SH-SY5Y (cell line): ENCODE measurements around the gene IGSF3.

Experiments
- GATA2 ChIP-seq: IDR thresholded peaks from 2 replicates; pipeline ENCODE4 v1.6.1; 2011; ENCODE audit warnings: mild to moderate bottlenecking, low read depth, low read length
- GATA3 ChIP-seq: IDR thresholded peaks from 2 replicates; pipeline ENCODE4 v1.6.1; 2011; ENCODE audit warnings: low read depth, mild to moderate bottlenecking, low read length, moderate library complexity

Gene IGSF3

DNA sequence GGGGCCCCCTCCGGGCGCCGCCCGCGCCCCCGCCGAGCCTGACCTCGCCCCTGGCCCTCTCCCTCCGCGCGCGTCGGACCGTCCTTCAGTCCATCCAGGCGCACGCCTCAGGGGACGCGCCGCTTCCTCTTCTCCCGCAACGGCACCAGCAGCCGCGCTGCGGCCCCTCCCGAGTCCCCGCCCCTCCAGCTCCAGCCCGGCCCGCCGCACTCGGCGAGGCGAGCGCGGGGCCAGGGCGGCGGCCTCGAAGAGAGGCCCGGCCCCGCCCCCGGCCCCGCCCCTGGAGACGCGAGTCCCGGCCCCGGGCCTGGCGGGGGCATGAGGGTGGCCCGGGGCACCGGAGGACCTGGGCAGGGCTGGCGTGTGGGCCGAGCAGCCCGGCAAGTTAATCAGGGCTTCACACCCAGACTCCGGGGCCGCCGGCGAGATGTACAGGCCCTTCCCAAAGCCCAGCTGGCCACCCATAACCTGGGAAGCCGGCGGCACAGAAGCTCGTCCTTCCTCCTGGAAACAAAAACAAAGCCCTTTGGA, at the start of gene IGSF3:
Gene IGSF3, minus strand, starts transcription at position 159 of the 531 bp plus-strand sequence. CDS start 1,407 bp downstream, outside the sequence.
- TF ChIP-seq GATA2 = no peak
- no peak for TF ChIP-seq GATA3

DNA sequence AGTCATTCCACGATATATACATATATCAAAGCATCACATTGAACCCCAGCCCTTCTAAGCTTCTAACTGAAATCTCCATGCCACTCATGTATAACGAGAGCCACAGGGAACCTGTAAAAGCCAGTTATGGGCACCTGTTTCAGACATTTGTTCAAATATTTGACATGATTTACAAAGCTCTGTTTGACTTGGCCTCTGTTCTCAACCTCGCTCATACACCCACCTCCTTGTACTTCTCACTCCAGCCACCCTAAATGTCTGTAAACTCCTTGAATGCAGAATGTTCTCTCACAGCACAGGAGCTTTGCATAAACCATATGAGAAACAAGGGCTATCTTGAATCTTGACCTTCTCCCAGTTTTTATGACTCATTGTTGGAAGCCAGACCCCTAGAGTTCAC, 49.8 kb upstream of the IGSF3 start:
- TF ChIP-seq GATA2 = no peak
- no peak for TF ChIP-seq GATA3

DNA sequence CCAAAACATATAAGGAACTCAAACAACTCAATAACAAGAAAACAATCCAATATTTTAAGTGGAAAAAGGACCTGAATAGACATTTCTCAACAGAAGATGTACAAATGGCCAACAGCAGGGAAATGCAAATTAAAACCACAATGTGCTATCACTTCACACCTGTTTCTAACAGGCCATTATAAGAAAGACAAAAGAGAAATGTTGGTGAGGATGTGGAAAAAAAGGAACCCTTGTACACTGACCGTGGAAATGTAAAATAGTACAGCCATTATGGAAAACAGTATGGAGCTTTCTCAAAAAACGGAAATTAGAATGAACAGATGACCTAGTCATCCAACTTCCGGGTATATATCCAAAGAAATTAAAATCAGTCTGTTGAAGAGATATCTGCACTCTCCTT, 48.9 kb upstream of the IGSF3 start:
- TF ChIP-seq GATA2 = no peak
- no peak for TF ChIP-seq GATA3

DNA sequence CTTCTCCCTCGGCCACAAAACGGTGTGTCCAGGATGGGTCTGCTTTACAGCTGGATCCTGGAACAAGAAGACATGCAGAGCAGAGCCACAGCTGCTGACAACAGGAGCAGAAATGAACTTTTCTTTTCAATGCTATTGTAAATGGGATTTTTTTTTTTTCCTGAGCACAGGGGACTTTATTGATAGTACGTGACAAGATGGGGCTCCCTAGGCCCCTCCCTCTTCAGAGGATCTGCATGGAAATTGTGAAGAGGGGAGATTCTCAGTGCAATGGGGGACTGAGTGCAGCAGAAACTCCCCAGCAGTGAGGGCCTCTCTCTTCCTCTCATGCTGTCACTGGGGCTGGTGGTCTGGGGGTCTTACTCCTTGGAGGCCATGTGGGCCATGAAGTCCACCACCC, 45.9 kb upstream of the IGSF3 start:
- TF ChIP-seq GATA2 = no peak
- TF ChIP-seq GATA3 = no peak

DNA sequence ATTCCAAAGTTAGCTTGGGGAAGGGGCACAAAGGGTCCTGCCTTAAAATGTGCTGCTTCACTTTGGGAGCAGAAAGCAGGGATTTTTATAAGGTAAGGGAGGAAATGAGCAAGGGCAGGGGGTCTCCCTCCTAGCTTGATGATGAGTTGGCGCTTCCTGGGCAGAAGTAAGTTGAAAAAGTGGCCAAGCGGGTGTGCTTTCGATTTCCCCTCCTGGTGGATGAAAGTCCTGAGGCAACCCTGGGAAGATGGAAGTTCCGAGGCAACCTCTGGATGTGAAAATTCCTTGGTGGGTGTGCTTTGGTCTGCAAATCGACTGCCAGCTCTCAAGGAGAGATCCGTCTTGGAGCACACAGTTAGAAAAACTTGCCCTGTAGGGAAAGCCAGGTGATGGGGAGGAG, 45.0 kb upstream of the IGSF3 start:
- TF ChIP-seq GATA3 (no peak), GATA2 (no peak)

DNA sequence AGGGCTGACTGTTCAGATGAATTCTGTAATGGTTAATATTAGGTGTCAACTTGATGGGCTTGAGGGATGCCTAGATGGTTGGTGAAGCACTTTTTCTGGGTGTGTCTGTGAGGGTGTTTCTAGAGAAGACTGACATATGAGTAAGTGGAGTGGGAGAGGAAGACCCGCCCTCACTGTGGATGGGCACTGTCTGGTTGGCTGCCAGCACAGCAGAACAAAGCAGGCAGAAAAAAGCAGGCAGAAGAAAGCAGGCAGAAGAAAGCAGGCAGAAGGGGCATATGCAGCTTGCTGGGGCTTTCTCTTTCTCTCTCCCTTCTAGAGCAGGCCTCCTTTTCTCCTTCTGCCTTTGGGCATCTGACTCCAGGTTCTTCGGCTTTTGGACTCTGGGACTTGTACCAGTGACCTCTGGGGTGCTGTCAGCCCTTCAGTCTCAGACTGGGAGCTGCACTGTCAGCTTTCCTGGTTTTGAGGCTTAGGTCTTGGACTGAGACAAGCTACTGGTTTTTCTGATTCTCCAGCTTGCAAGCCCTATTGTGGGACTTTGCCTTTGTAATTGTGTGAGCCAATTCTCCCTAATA, 43.8 kb upstream of the IGSF3 start:
- no peak for TF ChIP-seq GATA3
- TF ChIP-seq GATA2 = no peak

DNA sequence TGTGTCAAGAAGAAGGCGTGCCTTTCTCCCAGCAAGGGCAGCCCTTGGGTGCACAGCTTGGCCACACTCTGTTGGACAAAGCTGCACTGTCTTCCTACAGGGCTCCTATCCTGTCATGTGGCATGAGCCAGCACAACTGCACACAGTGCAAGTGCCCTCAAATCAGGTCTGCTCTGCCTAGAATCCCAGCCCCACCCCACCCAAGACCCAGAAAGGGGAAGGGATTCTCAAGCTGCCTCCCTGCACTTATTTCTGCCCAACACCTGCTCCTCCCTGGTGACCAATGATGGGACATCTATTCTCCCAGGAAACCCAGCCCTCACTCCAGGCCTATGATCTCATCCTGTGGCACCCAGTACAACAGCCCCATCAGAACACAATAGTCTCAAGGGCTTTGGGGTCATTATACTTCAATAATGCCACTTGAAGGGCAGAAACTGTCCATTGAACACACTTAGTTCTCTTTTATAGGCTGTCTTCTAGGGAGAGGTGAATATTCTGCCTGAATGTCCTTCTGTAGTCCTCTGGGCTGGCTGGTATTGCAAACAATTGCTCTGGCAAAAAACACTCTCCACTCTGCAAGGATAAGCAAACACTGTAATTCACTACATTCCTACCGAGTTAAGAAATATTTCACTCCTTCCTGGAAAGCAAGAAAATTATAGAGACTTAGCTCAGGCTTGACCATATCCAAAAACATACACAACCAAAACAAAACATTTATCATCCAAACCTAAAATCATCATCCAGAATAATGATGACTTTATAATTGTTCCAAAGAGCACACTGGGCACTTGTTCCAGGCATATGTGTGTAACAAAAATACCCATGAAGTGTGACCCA, 43.1 kb upstream of the IGSF3 start:
- TF ChIP-seq GATA2 (no peak), GATA3 (no peak)

DNA sequence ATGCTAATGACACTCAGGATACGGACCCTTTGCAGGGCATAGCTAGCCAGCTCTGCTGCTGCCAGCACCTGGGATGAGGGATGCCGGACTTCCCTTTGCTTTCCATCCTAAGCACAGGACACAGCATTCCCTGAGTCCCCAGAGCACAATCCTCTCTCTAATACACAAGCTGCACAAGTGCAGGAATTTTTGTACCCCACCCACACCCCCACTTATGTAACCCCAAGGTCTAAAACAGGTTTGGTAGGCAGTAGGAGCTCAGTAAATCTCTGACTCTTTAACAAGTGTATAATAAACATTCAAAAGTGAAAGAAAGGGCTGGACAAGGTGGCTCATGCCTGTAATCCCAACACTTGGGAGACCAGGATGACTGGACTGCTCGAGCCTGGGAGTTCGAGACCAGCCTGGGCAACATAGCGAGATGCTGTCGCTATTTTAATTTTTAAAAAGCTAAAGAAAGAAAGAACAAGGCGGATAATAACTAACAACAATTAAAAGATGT, 42.2 kb upstream of the IGSF3 start:
- no peak for TF ChIP-seq GATA2
- TF ChIP-seq GATA3 = no peak

DNA sequence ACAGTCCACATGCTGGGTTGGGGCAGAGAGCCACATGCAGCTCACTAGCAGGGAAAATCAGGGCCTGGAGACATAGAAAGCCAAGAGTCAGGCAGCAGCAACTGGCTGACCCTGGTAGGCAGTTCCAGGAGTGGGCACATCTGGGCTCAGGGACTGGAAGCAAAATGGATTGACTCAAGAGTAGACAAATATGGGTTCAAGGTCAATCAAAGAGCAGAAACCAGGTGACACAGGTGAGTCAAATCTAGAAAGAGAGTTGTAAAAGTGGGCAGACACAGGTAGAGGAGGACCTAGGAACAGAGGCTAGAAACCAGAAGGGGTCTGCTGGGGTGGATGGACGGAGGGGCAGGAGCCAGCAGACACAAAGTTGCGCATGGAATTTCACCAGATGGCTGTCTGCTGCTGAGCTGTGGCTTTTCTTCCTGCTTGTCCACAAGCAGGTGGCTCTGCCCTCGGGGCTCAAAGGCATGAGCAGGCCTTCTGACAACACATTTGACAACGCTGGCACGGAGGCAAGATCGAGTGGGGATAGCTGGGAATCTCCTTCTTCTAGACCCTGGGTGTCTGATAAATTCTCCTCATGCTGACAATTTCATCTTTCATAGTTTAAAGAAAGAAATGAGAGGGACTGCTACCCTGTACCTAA, 40.8 kb upstream of the IGSF3 start:
- TF ChIP-seq GATA2 (peak; percentile 66; the same call in 1 of the 2 replicates), GATA3 (no peak)

DNA sequence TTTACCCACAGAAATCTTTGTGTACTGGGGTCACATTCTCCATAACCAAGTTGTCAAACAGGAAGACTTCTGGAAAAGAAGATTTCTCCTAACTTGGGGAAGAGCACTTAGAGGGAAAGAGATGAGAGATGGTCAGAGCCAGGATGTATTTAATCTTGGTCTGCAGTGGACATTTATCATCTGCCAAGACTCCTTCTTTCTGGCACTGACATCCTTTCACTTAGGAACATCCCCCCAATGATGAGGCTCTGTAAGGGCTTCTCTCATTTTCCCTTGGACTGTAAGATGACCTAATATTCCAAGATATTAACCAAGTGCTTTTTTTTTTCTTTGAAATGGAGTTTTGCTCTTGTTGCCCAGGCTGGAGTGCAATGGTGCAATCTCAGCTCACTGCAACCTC, 39.3 kb upstream of the IGSF3 start:
- TF ChIP-seq GATA3 (no peak), GATA2 (no peak)

DNA sequence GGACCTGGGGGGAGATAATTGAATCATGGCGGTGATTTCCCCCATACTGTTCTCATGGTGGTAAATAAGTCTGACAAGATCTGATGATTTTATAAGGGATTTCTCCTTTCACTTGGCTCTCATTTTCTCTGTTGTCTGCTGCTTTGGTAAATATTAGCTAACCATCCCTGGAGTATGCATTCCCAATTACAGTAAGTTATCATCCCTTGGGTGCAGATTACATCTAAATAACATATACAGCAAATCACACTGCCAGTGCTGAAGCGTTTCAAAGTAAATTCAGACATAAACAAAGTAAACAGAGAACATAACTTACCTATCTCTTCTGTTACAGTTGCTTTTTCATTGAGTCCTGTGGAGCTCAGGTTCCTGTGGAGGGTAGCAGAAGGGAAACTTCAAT, 38.6 kb upstream of the IGSF3 start:
- no peak for TF ChIP-seq GATA2
- TF ChIP-seq GATA3 = no peak

DNA sequence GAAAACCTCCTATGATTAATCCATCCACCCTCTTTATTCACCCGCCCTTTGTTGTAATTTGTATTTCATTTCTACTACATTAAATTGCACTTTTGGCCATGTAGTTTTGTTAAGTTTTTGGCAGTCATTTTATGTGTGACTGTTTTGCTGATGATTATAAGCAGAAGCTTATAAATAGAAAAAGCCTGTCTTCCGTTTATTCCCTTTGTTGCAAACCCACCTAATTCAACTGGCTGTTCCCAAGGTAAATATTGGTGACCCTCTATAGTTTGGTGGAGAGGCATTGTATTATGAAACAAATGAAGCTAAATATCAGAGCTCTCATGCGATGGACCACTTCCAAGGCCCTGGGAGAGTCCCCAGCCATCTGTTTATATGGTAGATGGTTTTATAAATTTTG, 36.7 kb upstream of the IGSF3 start:
- TF ChIP-seq GATA2 (no peak), GATA3 (no peak)

DNA sequence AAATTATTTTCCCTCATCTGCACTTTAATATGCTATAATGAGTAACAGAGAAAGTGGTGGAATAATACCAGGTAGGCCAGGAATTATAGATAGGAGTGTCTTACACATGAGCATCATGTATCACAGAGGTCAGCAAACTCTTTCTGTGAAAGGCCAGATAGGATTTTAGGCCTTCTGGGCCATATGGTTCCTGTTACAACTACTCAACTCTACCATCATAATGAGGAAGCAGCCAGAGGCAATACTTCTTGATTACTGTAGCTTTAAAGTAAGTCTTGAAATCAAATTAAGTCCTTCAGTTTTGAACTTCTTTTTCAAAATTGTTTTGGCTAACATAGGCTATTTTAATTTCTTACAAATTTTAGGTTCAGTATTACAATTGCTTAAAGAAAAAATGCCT, 32.1 kb upstream of the IGSF3 start:
- no peak for TF ChIP-seq GATA2
- no peak for TF ChIP-seq GATA3

DNA sequence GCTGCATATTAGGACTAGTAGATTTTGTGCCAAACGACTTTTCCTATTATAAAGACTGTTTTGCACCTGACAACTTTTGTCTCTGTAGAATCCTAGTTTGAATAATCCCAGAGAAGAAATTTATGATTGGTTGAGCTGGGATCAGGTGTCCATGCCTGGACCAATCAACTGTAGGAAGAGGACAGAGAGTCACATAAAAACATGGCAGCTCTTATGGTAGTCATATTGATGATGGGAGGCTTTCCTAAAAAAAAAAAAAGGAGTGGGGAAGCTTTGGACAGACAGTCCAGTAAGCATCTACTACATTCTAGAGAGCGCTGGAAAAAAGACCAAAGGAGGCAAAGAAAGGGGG, 30.7 kb upstream of the IGSF3 start:
- no peak for TF ChIP-seq GATA2
- TF ChIP-seq GATA3 = no peak

DNA sequence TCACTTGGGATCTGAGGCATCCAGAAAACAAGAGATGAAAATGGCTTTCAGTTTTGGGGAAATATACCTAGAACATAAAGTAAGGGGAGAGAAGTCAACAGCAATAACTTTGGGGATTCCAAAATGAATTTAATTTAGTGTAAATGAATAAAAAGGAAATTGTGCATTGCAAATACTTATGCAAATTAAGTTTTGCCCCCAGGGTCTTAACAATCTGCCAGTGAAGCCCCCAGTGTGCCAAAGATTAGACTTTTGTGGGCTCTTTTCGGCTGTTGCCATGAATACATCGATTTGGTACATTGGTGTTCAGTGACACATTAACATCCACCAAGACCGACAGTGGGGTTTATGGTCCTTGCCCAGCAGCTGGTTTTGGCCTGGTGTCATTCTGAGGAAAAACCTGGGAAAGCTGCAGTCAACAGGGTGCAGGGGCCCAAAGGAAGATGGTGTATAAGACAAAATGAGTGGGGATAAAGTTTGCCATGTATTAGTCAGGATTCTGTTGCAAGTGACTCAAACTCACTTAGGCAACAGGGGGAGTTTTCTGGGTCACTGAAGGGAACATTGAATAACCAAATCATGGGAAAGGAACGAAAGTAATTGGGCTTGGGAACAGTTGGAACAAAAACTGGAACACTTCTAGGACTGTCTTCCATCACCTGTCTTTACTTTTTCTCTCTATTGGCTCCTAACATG, 30.2 kb upstream of the IGSF3 start:
- no peak for TF ChIP-seq GATA2
- no peak for TF ChIP-seq GATA3
